Suprapubic skin (tissue), 4 donors: Measurements from ENCODE around the gene SLC8A1.

Source experiments
- EP300 ChIP-seq: sonication (generic); formaldehyde crosslinking; IDR thresholded peaks from one replicate; pipeline ENCODE4 v1.6.1; 2017; ENCODE audit warnings: antibody characterized with exemption
- POLR2AphosphoS5 ChIP-seq, 3 donors: sonication (generic); formaldehyde crosslinking; IDR thresholded peaks; one replicate each; pipeline ENCODE4 v1.6.1; 2017; ENCODE audit warnings: antibody characterized with exemption in 3 of 3
- TF ChIP-seq, protein P1 (sequence below), 2 donors: fragments of 200-600 bp in 1 of 2; fragments of 450-650 bp in 1 of 2; sonication (generic) in 1 of 2; IDR thresholded peaks; one replicate each; pipeline ENCODE4 v1.5.1; 2016 to 2019; ENCODE audit warnings: antibody characterized with exemption in 2 of 2, mild to moderate bottlenecking in 1 of 2, moderate library complexity in 1 of 2

DNA sequence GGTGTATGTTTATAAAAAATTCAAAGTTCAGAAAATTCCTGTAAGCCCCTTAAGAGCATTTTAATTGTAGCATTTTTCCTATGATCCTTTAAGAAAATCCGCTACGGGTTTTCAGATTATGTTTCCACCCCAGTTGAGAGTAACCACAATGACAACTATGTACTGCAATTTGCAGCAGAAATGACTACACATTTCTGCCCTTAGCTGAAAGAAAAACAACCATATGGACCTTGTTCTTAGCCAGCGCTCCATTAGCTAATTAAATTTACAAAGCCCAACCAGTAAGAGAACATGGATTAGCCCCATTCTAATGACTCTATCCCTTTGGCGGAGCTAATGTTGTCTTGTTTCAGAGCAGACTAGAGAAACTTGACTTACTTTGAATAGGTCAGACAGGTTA is 247.6 kb downstream of the SLC8A1 start:
- TF ChIP-seq POLR2AphosphoS5 (IDR thresholded peaks at IDR 0.05) = no peak
- TF ChIP-seq, protein P1, sequence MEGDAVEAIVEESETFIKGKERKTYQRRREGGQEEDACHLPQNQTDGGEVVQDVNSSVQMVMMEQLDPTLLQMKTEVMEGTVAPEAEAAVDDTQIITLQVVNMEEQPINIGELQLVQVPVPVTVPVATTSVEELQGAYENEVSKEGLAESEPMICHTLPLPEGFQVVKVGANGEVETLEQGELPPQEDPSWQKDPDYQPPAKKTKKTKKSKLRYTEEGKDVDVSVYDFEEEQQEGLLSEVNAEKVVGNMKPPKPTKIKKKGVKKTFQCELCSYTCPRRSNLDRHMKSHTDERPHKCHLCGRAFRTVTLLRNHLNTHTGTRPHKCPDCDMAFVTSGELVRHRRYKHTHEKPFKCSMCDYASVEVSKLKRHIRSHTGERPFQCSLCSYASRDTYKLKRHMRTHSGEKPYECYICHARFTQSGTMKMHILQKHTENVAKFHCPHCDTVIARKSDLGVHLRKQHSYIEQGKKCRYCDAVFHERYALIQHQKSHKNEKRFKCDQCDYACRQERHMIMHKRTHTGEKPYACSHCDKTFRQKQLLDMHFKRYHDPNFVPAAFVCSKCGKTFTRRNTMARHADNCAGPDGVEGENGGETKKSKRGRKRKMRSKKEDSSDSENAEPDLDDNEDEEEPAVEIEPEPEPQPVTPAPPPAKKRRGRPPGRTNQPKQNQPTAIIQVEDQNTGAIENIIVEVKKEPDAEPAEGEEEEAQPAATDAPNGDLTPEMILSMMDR (IDR thresholded peaks at IDR 0.05) = no peak
- TF ChIP-seq EP300 = no peak
